Stimulated activated CD8-positive, alpha-beta memory T cell treated with anti-CD3 and anti-CD28 coated beads, Interleukin-7, amount 100 ng/mL, for 4 hours (primary cell): ENCODE data around the gene MPZL2.

Experiments
- DNase-seq, 2 donors: peaks; one replicate each; pipeline ENCODE4 v3.0.0-alpha.2; 2020; ENCODE audit warnings: low read depth in 2 of 2

The MPZL2 gene

DNA sequence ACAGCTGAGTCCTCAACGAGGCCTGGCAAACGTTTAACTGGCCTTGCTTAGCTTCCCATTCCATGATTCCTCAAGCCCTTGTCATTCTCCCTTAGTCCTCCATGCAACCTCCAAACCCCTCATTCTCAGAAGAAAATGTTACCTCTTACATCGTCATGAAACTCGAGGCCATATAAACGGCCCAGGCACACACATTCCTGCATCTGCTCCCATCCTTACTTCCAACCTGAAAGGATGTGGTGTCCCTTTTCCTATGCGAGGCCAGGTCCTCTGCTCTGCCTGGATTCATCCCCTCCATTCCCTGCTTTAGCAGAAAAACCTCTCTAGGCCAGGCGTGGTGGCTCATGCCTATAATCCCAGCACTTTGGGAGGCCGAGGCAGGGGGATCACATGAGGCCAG, 20.9 kb downstream of the MPZL2 start:
- no peak for DNase-seq

DNA sequence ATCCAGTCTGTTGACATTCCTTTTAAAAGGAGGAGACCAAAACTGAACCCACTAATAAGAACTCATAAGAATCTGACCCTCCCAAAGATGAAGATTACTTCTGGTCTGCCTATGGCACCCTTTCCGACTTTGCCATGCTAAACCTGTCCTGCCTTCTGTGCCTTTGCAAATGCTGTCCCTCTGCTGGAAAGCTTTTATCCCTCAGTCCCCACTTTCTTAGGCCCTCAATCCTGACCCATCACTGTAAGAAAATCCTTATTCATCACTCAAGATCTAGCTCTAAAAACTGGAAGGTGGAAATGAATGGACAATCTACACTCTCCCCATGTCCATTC, 22.4 kb downstream of the MPZL2 start:
- DNase-seq, result no peak

DNA sequence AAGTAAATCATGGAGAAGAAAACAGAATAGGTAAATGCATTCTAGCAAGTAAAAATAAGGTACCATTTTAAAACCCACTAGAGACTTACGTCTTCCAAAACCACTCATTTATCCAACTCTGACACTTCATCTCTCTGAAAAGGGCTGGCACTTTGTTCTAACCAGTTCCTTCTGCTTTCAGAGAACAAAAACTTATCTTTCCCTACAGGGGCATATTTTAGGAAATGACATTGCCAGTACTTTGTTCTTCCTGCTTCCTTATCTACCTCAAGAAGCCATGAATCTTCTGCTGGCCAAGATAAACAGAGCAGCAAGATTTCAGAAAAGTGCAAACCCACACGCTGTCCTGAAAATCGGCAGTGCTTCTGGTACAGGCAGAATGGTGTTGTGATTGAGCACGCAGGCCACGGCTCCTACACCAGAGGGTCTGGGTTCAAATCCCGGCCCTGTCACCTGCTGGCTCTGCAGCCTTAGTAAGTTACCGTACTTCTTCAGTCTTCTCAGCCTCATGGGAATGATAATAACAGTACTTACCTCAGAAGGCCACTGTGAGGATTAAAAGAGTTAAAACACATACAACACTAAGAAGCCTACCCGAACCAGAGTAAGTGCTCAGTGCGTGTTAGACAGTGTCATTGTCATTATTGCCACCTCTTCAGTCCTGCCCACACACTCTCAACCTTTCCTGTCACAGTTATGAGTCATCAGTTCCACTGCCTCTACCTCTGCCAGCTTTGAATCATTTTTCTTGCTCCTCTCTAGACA, 22.9 kb downstream of the MPZL2 start:
- peak; percentile 56 to 82 for DNase-seq

GRCh38 chr11:118239509-118240205, 24.4 kb downstream of the MPZL2 start:
- no peak for DNase-seq

GRCh38 chr11:118238929-118239328, 25.2 kb downstream of the MPZL2 start:
- no peak for DNase-seq

- DNase-seq, result no peak
Observed at GRCh38 chr11:118238421-118238820, 25.7 kb downstream of the MPZL2 start.

- no peak for DNase-seq
Observed at GRCh38 chr11:118236170-118236569, 27.9 kb downstream of the MPZL2 start.

GRCh38 chr11:118234833-118235232, 29.3 kb downstream of the MPZL2 start:
- no peak for DNase-seq

- no peak for DNase-seq
Observed at GRCh38 chr11:118233850-118234249, 30.2 kb downstream of the MPZL2 start.

DNA sequence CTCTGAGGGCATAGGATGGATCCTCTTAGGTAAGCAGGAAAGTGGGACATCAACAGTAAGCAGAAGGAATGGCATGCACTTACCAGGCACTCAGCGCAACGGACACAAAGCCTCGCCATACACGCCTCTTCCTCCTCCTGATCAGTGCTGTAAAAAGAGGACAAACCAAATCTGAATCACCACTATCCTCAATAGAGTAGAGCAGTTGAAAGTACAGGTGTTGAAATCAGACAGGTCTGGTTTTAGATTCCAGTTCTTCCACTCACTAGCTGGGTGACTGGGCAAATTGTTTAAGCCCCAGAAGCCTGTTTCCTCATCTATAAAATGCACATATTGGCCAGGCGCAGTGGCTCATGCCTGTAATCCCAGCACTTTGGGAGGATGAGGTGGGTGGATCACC, 30.7 kb downstream of the MPZL2 start:
- no peak for DNase-seq

GRCh38 chr11:118232659-118233058, 31.4 kb downstream of the MPZL2 start:
- peak; percentile 35 to 50 for DNase-seq

DNA sequence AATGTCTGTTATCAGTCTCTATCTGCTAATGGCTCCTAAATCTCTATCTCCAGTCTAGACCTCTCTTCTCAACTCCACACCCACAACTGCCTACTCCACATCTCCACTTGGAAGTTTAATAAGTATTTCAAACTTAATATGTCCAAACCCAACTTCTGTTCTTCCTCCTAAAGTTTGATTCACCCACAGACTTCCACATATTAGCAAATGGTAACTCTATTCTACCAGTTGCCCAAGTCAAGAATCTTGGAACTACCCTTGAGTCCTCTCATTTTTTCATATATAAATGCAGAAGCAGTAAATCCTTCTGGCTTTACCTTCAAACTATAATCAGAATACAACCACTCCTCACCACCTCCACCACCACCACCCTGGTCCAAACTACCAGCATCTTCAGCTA, 32.6 kb downstream of the MPZL2 start:
- no peak for DNase-seq

DNA sequence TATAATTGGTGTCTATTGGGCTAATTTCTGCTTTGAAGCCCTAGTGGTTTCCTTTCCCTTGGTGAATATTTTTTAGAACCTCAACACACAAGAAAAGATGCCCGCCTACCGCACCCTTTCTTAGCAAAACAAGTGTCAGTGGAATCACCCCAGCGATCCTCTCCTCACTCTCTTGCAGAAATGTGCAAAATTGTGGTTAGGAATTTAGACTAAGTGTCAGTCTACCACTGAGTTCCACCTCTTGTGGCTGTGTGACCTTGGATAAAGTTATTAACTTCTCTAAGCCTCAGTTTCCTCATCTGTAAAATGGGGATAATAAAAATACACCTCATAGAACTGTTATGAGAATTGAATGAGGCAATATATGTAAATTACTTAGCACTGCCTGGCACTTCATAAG, 34.0 kb downstream of the MPZL2 start:
- DNase-seq, result peak in 1 of 2 donors; percentile 35

DNA sequence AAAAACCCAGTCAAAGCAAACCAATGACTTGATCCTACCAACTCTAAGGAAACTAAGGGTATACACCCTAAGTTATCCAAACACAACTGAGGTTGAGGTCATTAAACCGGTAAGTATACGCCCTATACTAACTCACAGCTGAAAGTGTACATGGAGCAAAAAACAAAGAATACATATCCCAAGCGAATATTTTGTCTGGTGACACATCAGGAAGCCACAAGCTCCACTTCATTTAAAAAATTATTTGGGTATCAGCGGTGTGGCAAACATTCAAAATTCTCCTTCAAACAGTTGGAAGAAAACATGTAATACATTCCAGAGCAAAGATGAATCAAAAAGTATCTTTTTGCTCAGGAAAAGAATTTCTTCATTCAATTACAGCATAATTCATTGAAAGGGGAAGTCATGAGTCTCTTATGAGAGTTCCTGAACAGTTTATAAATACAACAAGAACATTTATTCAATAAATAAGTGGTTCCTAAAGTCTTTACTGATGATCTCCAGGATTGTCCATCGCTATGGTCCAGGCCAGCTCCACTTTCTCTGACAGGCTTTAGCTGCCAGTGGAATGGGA, 34.7 kb downstream of the MPZL2 start:
- DNase-seq, result no peak

- no peak for DNase-seq
Observed at GRCh38 chr11:118227865-118228785, 36.0 kb downstream of the MPZL2 start.

DNA sequence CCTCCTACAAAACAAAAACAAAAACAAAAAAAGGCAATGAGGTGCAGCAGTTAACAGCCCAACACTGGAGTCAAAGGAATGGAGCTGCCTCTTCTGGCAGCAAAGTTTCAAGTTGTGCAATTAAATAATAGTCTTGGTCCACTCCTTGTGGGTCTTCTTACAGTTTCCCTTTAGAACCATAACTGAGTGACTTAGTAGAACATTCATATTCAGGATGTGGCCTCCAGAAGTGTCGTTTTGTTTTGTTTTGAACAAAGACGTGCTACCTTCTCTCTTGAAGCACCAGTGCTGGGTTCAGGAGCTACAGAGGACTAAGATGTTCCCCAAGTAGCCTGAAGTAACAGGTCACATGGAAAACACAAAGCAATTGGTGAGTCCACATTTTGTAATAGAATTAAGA, 37.3 kb downstream of the MPZL2 start:
- DNase-seq, result no peak

DNA sequence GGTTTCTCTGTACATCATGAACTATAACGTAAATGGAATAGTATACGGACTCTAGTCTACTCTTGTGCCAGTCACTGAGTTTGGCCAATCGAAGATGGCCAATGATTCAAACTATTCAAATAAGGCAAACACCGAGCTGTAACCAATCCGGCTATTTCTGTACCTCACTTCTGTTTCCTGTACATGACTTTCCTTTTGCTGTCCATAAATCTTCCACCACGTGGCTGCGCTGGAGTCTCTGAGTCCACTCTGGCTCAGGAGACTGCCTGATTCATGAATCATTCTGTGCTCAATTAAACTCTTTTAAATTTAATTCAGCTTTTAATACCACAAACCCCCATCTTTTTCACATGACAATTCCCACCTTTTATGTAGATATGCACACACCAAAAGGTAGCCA, 37.8 kb downstream of the MPZL2 start:
- no peak for DNase-seq

DNA sequence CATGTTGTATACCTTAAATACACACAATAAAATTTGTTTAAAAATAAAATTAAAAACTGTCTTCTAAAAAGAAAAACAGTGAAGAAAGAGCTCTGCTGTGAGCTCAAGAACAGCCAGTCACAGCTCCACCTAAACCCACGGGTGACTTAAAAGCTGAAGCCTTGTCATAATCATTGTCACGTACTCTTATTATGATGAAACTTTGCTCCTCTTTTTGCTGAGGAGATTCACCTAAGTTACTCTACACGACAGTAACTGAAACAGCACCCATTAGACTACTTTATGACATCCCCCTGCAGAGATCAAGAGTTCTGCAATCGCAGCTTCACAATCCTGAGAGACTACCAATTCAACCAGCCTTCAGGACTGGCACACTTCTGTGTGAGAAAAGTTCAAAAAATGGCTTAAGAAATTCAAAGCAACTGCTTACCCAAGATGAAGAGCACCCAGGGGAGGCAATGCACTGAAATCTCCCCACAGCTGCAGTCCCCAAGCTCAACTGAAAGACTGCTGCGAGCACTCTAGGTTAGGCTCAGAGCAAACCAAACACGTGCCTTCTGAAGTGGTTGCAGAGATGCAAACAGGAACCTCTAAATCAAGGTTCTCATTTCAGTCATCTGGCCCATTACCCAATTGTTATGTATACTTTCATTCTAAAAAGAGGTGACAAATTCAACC, 39.4 kb downstream of the MPZL2 start, which contains the start of gene JAML:
Gene JAML, minus strand, starts transcription at position 501 of the 678 bp plus-strand sequence. CDS start 10,145 bp downstream, outside the sequence.
- DNase-seq, result peak in 1 of 2 donors; percentile 42

DNA sequence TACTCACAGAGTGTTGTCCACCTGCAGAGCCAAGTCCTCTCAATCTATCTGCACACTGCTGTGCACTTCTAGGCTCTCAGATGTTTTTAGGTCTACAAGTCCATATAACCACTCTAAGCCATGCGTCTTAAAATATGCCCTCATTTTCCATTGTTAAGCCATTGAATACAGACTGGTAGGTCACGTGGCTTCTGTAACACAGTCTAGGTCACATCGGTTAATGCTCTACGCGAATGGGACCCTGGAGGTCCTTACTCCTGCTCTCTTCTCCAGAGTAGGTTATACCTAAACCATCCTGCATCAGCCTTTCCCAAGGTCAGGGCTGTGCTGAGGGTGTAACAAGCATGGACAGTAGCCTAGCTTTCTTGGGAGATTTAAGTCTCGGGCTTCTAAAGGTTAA, 40.1 kb downstream of the MPZL2 start:
- DNase-seq, result no peak

DNA sequence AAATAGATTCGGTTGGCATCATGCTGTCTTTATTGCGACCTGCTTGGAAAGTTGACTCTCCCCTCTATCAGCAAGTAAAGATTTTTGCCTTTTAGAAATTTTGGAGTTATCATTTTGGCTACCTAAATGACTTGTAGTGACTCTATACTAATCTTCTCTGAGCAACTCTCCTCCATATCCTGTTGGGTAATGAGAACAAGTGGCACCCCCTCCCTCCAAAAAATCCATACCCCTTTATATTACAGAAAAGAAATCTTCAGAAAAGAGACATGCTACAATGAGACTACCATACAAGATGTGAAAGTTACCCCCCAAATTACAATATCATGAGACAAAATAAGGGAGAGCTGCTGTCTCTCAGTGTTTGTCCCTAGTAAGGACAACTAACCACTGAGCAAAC, 40.5 kb downstream of the MPZL2 start:
- no peak for DNase-seq

- DNase-seq, result no peak
Observed at GRCh38 chr11:118222437-118222836, 41.7 kb downstream of the MPZL2 start.
